H1 (cell line): ENCODE results near the gene SBF2. TPM values are rescaled to one million over a fixed set of nuclear protein-coding genes. Genes with fewer than 3 reads are reported as not detected.

Experiments used
- CTCF ChIA-PET: fragments of 300-600 bp; sonication (Branson Sonifier 250); formaldehyde crosslinking; loops from one replicate; lab custom pipeline; 2021; ENCODE audit not compliant: partially characterized antibody; lab: Charles Lee
- POLR2A ChIA-PET: fragments of 300-600 bp; sonication (Branson Sonifier 250); formaldehyde crosslinking; loops from one replicate; lab custom pipeline; 2021; ENCODE audit warnings: inconsistent platforms; ENCODE audit not compliant: partially characterized antibody; lab: Charles Lee
- DNase-seq, 2 experiments: peaks; one replicate each; pipeline versions ENCODE4 v3.0.0 to v3.0.0-alpha.2; 2010 to 2022; ENCODE audit warnings: low spot score in 2 of 2, low read depth in 1 of 2, mixed read lengths in 1 of 2
- FAIRE-seq: peaks from 2 replicates; lab custom pipeline; 2011; peaks lifted over from hg19 to GRCh38; lab: Jason Lieb, UNC
- H2AFZ ChIP-seq: 2 replicates; pipeline ENCODE4 v1.8.1; 2012; ENCODE audit warnings: low read length, inconsistent platforms
- H2AK5ac ChIP-seq: 2 replicates; pipeline ENCODE4 v1.6.1; 2013; ENCODE audit warnings: low read depth, low read length
- H2BK120ac ChIP-seq: replicated peaks from 2 replicates; pipeline ENCODE3; 2013; ENCODE audit warnings: low read depth, low read length, inconsistent platforms
- H2BK12ac ChIP-seq: 2 replicates; pipeline ENCODE4 v1.6.1; 2013; ENCODE audit warnings: low read depth, low read length
- H2BK15ac ChIP-seq: 2 replicates; pipeline ENCODE4 v1.6.1; 2013; ENCODE audit warnings: low read length
- H2BK20ac ChIP-seq: 2 replicates; pipeline ENCODE4 v1.6.1; 2013; ENCODE audit warnings: low read length
- H2BK5ac ChIP-seq: 2 replicates; pipeline ENCODE4 v1.6.1; 2013; ENCODE audit warnings: low read depth, low read length
- H3K14ac ChIP-seq: 2 replicates; pipeline ENCODE4 v1.6.1; 2013; ENCODE audit warnings: inconsistent platforms; ENCODE audit not compliant: insufficient read length
- H3K18ac ChIP-seq: 2 replicates; pipeline ENCODE4 v1.6.1; 2013; ENCODE audit warnings: low read length; ENCODE audit errors: extremely low read depth
- H3K23ac ChIP-seq: 2 replicates; pipeline ENCODE4 v1.6.1; 2013; ENCODE audit warnings: inconsistent platforms; ENCODE audit not compliant: insufficient read length
- H3K23me2 ChIP-seq: 2 replicates; pipeline ENCODE4 v1.6.1; 2013; ENCODE audit warnings: low read depth, low read length
- H3K27ac ChIP-seq: 2 replicates; pipeline ENCODE4 v1.6.1; 2011; ENCODE audit warnings: low read depth, low read length, inconsistent platforms
- H3K27me3 ChIP-seq, 4 experiments: replicated peaks in 1 of 4; 1 replicate in 1 of 4; 2 replicates in 3 of 4; pipeline versions ENCODE4 v1.6.1 to v1.8.1; 2011 to 2013; ENCODE audit warnings: low read length in 3 of 4, mild to moderate bottlenecking in 3 of 4, inconsistent platforms in 2 of 4, mixed read lengths in 2 of 4, moderate library complexity in 1 of 4; ENCODE audit not compliant: control insufficient read depth in 3 of 4, insufficient read depth in 3 of 4; ENCODE audit errors: extremely low read depth in 1 of 4
- H3K36me3 ChIP-seq, 4 experiments: 2 replicates each; pipeline versions ENCODE4 v1.6.1 to v1.8.1; 2011 to 2013; ENCODE audit warnings: mild to moderate bottlenecking in 4 of 4, low read length in 3 of 4, moderate library complexity in 2 of 4, control low read depth in 1 of 4, inconsistent platforms in 1 of 4; ENCODE audit not compliant: insufficient read depth in 4 of 4, control insufficient read depth in 2 of 4
- H3K4ac ChIP-seq: replicated peaks from 2 replicates; pipeline ENCODE3; 2013; ENCODE audit warnings: low read length, low read depth, mixed read lengths, inconsistent platforms; ENCODE audit not compliant: insufficient read length
- H3K4me1 ChIP-seq, 4 experiments: replicated peaks in 1 of 4; 1 replicate in 1 of 4; 2 replicates in 3 of 4; pipeline versions ENCODE4 v1.6.1 to v1.8.1; 2011 to 2013; ENCODE audit warnings: low read length in 3 of 4, inconsistent platforms in 2 of 4, mixed read lengths in 1 of 4; ENCODE audit not compliant: insufficient read depth in 4 of 4, control insufficient read depth in 3 of 4
- H3K4me2 ChIP-seq, 2 experiments: 2 replicates each; pipeline versions ENCODE4 v1.6.1 to v1.8.1; 2011 to 2013; ENCODE audit warnings: low read depth in 2 of 2, low read length in 2 of 2, control low read depth in 1 of 2, inconsistent platforms in 1 of 2, mild to moderate bottlenecking in 1 of 2; ENCODE audit not compliant: insufficient read depth in 1 of 2
- H3K4me3 ChIP-seq, 4 experiments: fragments of 200-600, 300-600 bp in 1 of 4; sonication (generic), shearing (Covaris generic), sonication (Bioruptor Twin) in 1 of 4; 2 replicates each; pipeline versions ENCODE4 v1.5.1 to v1.8.1; 2011 to 2016; ENCODE audit warnings: low read length in 4 of 4, low read depth in 3 of 4, control low read depth in 2 of 4, inconsistent platforms in 2 of 4, mild to moderate bottlenecking in 2 of 4, mixed read lengths in 1 of 4, moderate library complexity in 1 of 4; ENCODE audit not compliant: insufficient read depth in 2 of 4; ENCODE audit errors: extremely low read depth in 1 of 4
- H3K56ac ChIP-seq: replicated peaks from 2 replicates; pipeline ENCODE3; 2013; ENCODE audit warnings: low read depth, mild to moderate bottlenecking, mixed read lengths, low read length, inconsistent platforms; ENCODE audit not compliant: insufficient read length
- H3K79me1 ChIP-seq: 2 replicates; pipeline ENCODE4 v1.6.1; 2013; ENCODE audit warnings: low read depth, low read length, control low read depth
- H3K79me2 ChIP-seq, 2 experiments: 2 replicates each; pipeline versions ENCODE4 v1.6.1 to v1.8.1; 2012 to 2013; ENCODE audit warnings: low read length in 2 of 2, mild to moderate bottlenecking in 2 of 2, inconsistent platforms in 1 of 2; ENCODE audit not compliant: insufficient read depth in 2 of 2, control insufficient read depth in 1 of 2
- H3K9ac ChIP-seq, 4 experiments: replicated peaks in 1 of 4; 1 replicate in 1 of 4; 2 replicates in 3 of 4; pipeline versions ENCODE4 v1.6.1 to v1.8.1; 2011 to 2013; ENCODE audit warnings: low read depth in 3 of 4, low read length in 3 of 4, control low read depth in 2 of 4, mild to moderate bottlenecking in 2 of 4, moderate library complexity in 2 of 4, inconsistent platforms in 1 of 4; ENCODE audit errors: extremely low read depth in 1 of 4
- H3K9me3 ChIP-seq, 2 experiments: 2 replicates each; pipeline versions ENCODE4 v1.6.1 to v1.8.1; 2012 to 2013; ENCODE audit warnings: mild to moderate bottlenecking in 2 of 2, moderate library complexity in 2 of 2, control low read depth in 1 of 2, inconsistent platforms in 1 of 2, low read depth in 1 of 2, low read length in 1 of 2, mixed read lengths in 1 of 2; ENCODE audit not compliant: insufficient read depth in 2 of 2
- H4K20me1 ChIP-seq, 2 experiments: replicated peaks in 1 of 2; 2 replicates each; pipeline versions ENCODE3 to v1.8.1; 2011 to 2013; ENCODE audit warnings: inconsistent platforms in 2 of 2, low read length in 2 of 2, mild to moderate bottlenecking in 1 of 2; ENCODE audit not compliant: insufficient read depth in 2 of 2, control insufficient read depth in 1 of 2
- H4K5ac ChIP-seq: 2 replicates; pipeline ENCODE4 v1.6.1; 2013; ENCODE audit warnings: low read length, low read depth, mixed read lengths, inconsistent platforms; ENCODE audit not compliant: insufficient read length
- H4K8ac ChIP-seq: 2 replicates; pipeline ENCODE4 v1.8.0; 2013; ENCODE audit warnings: mild to moderate bottlenecking, moderate library complexity, low read length, inconsistent platforms; ENCODE audit not compliant: insufficient read depth; ENCODE audit errors: extremely low read depth
- H4K91ac ChIP-seq: replicated peaks from 2 replicates; pipeline ENCODE3; 2013; ENCODE audit warnings: low read length, mixed read lengths, inconsistent platforms; ENCODE audit not compliant: insufficient read length
- BACH1 ChIP-seq: IDR thresholded peaks from 2 replicates; pipeline ENCODE4 v1.6.1; 2012; ENCODE audit warnings: low read length, improper control_type of control experiment
- BCL11A ChIP-seq, 2 experiments: IDR thresholded peaks; one replicate each; pipeline ENCODE4 v1.6.1; 2011; ENCODE audit warnings: low read depth in 2 of 2, low read length in 2 of 2, mild to moderate bottlenecking in 2 of 2
- CBX8 ChIP-seq: fragments of 300-800, 300-1000 bp; sonication (generic); IDR thresholded peaks from 2 replicates; pipeline ENCODE4 v1.7.1; 2016; ENCODE audit warnings: low read depth, low read length, borderline replicate concordance
- FOSL1 ChIP-seq: IDR thresholded peaks from 2 replicates; pipeline ENCODE4 v1.6.1; 2011; ENCODE audit warnings: mild to moderate bottlenecking, low read depth, low read length, moderate library complexity; ENCODE audit not compliant: insufficient read depth
- GTF2F1 ChIP-seq: IDR thresholded peaks from 2 replicates; pipeline ENCODE4 v1.6.1; 2012; ENCODE audit warnings: low read depth, low read length, improper control_type of control experiment, borderline replicate concordance
- HDAC6 ChIP-seq: IDR thresholded peaks from one replicate; pipeline ENCODE4 v1.7.1; 2012; ENCODE audit warnings: low read depth, mild to moderate bottlenecking, inconsistent platforms, low read length, moderate library complexity
- JUN ChIP-seq: IDR thresholded peaks from 2 replicates; pipeline ENCODE4 v1.6.1; 2011; ENCODE audit warnings: low read depth, mild to moderate bottlenecking, improper control_type of control experiment, low read length
- RAD21 ChIP-seq, 2 experiments: IDR thresholded peaks in 1 of 2; conservative IDR thresholded peaks in 1 of 2; 2 replicates each; pipeline ENCODE4 v1.6.1; 2011; ENCODE audit warnings: low read depth in 2 of 2, low read length in 2 of 2, improper control_type of control experiment in 1 of 2, inconsistent platforms in 1 of 2, mild to moderate bottlenecking in 1 of 2, moderate library complexity in 1 of 2
- RBBP5 ChIP-seq: IDR thresholded peaks from 2 replicates; pipeline ENCODE4 v1.7.1; 2012; ENCODE audit warnings: low read depth, mild to moderate bottlenecking, inconsistent platforms, low read length, moderate library complexity, borderline replicate concordance
- RXRA ChIP-seq: IDR thresholded peaks from 2 replicates; pipeline ENCODE4 v1.6.1; 2011; ENCODE audit warnings: low read depth, mild to moderate bottlenecking, low read length, moderate library complexity; ENCODE audit not compliant: insufficient read depth
- SIX5 ChIP-seq: IDR thresholded peaks from 2 replicates; pipeline ENCODE4 v1.6.1; 2011; ENCODE audit warnings: mild to moderate bottlenecking, low read depth, low read length
- SRF ChIP-seq: IDR thresholded peaks from 2 replicates; pipeline ENCODE4 v1.6.1; 2011; ENCODE audit warnings: mild to moderate bottlenecking, low read depth, low read length, moderate library complexity
- TEAD4 ChIP-seq: IDR thresholded peaks from 2 replicates; pipeline ENCODE4 v1.6.1; 2012; ENCODE audit warnings: low read depth, low read length, inconsistent platforms, mixed read lengths
- WGBS, 2 experiments: shearing (Covaris generic) in 1 of 2; methylation state at CpG; one replicate each; pipeline versions ENCODE4 v1.1.6 to v1.1.7; 2013 to 2015; ENCODE audit warnings: low lambda C conversion rate in 2 of 2, mixed read lengths in 2 of 2, inconsistent platforms in 1 of 2, low coverage in 1 of 2, missing lambda C conversion rate in 1 of 2; ENCODE audit not compliant: insufficient replicate concordance in 2 of 2, insufficient coverage in 1 of 2, insufficient read length in 1 of 2; ENCODE audit errors: extremely low coverage in 1 of 2, missing lambda C conversion rate in 1 of 2; 5-methylcytosine and 5-hydroxymethylcytosine counted together
- polyA plus RNA-seq, 7 experiments: library from polyadenylated mRNA; depleted of rRNA in 3 of 7; stranded (reverse) in 5 of 7; unstranded in 2 of 7; fragments of >200 nt in 5 of 7; fragments of 200-250 nt in 2 of 7; gene quantifications; 1 replicate in 5 of 7; 2 replicates in 1 of 7; 4 replicates in 1 of 7; pipeline versions ENCODE4 v1.2.1 to v1.2.3, GENCODE V29; 2011 to 2013; ENCODE audit warnings: missing spikeins in 2 of 7, mixed read lengths in 2 of 7
- total RNA-seq: library from RNA; stranded (reverse); fragmentation: NEBNext Ultra II Directional; extraction: Animal tissue kit (Norgen Biotek cat#: 25700); gene quantifications from 2 replicates; pipeline ENCODE4 v1.2.1, GENCODE V29; 2021

Gene SBF2
- total and polyA plus RNA-seq, 2 of the 8 experiments (the other 6 are each of a cell fraction or from before 2014, with no cell fraction given), result 36.7 to 50.5 TPM

- Histone ChIP-seq H3K4me1 (peaks cover 3 to 15% (median 8%) of the 10 kb centered on the region in 4 experiments; a peak in 5 of 7 replicates), H4K5ac (peak overlapping the region; percentile 44), H3K23me2 (no peaks in the 10 kb centered on the region), H4K91ac (peak overlapping the region; percentile 20), H3K79me2 (no peaks in the 10 kb centered on the region), H2BK120ac (peak overlapping the region; percentile 77), H3K56ac (no peak overlapping the region), H3K4ac (no peak overlapping the region), H3K4me3 (no peak overlapping the region), H3K9me3 (no peaks in the 10 kb centered on the region), H3K18ac (0 out of 2 replicates have a peak overlapping the region, but pooled peaks have one; percentile 64), H2BK12ac (peak overlapping the region; percentile 94; the same call in 1 of the 2 replicates), H2BK20ac (peak overlapping the region; percentile 92; the same call in 1 of the 2 replicates), H3K36me3 (no peaks in the 10 kb centered on the region), H2BK5ac (peak overlapping the region; percentile 95), H3K23ac (no peak overlapping the region), H2AFZ (no peak overlapping the region), H4K8ac (no peak overlapping the region), H3K27ac (no peak overlapping the region), H4K20me1 (no peaks in the 10 kb centered on the region), H2BK15ac (no peak overlapping the region), H3K27me3 (no peaks in the 10 kb centered on the region), H3K79me1 (no peaks in the 10 kb centered on the region), H2AK5ac (no peak overlapping the region), H3K9ac (no peak overlapping the region), H3K4me2 (peak overlapping the region in 1 of 2 experiments; percentile 32; a peak in 1 of 4 replicates), H3K14ac (no peak overlapping the region)
- CTCF ChIA-PET, result interaction anchor here (0.6 to 3.7 kb wide), 17 partner anchors 9 to 576 kb away, joined by 3 to 32 read pairs (median 3); partner anchors contain the start of gene ADM
- FAIRE-seq (no peak), DNase-seq (no peak)
- POLR2A ChIA-PET, result interaction anchor here (1.0 to 2.2 kb wide), 4 partner anchors 13 to 28 kb away, joined by 3 to 21 read pairs (median 4); partner anchors contain the start of gene ADM
- 87% methylated on average over 1 of the region's 1 CpG; no CpG with 5 or more reads in 1 of the 2 experiments for WGBS, 2 experiments
- TF ChIP-seq HDAC6 (no peak), RAD21 (IDR thresholded peaks at IDR 0.05 in 1 of 2, conservative IDR thresholded peaks at IDR 0.05 in 1 of 2; ENCODE audit: low read depth in 2 of 2, low read length in 2 of 2) (no peak), BACH1 (no peak), TEAD4 (no peak), BCL11A (IDR thresholded peaks at IDR 0.05; ENCODE audit: low read depth in 2 of 2, low read length in 2 of 2) (no peak), RXRA (no peak), FOSL1 (no peak), RBBP5 (no peak), GTF2F1 (no peak), SIX5 (no peak), JUN (no peak), CBX8 (no peak), SRF (no peak)
Measured at GRCh38 chr11:10323793-10324170, 29.8 kb upstream of the SBF2 start.
